VCaP (cell line): ENCODE results near the gene MYO10.

Source experiments
- H3K27ac ChIP-seq: fragments of 450-650 bp; 2 replicates; pipeline ENCODE4 v1.5.1; 2017
- TF ChIP-seq, protein P1 (sequence below): fragments of 450-650 bp; conservative IDR thresholded peaks from 2 replicates; pipeline ENCODE4 v1.5.1; 2017; ENCODE audit warnings: mild to moderate bottlenecking, moderate library complexity

The MYO10 gene

DNA sequence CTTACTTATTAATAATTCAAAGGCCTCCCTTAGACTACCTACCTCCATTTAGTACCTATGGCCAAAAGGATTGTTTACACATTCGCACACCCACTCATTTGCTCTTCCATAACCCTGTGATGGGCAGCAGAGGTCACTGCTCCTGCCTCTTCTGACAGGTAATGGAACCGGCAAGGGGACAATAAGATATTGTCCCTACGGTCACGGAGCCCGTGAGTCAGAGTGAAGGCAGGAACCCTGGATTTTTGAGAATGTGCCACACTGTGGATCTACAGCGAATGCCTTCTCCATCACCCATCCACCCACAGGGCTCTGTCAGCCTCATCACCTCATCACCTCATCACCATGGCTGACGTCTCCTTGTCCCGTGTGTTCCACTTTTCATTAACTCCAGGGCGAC lies 132.3 kb downstream of the MYO10 start:
- no peak overlapping the region for H3K27ac ChIP-seq
- TF ChIP-seq, protein P1, sequence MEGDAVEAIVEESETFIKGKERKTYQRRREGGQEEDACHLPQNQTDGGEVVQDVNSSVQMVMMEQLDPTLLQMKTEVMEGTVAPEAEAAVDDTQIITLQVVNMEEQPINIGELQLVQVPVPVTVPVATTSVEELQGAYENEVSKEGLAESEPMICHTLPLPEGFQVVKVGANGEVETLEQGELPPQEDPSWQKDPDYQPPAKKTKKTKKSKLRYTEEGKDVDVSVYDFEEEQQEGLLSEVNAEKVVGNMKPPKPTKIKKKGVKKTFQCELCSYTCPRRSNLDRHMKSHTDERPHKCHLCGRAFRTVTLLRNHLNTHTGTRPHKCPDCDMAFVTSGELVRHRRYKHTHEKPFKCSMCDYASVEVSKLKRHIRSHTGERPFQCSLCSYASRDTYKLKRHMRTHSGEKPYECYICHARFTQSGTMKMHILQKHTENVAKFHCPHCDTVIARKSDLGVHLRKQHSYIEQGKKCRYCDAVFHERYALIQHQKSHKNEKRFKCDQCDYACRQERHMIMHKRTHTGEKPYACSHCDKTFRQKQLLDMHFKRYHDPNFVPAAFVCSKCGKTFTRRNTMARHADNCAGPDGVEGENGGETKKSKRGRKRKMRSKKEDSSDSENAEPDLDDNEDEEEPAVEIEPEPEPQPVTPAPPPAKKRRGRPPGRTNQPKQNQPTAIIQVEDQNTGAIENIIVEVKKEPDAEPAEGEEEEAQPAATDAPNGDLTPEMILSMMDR, result no peak

DNA sequence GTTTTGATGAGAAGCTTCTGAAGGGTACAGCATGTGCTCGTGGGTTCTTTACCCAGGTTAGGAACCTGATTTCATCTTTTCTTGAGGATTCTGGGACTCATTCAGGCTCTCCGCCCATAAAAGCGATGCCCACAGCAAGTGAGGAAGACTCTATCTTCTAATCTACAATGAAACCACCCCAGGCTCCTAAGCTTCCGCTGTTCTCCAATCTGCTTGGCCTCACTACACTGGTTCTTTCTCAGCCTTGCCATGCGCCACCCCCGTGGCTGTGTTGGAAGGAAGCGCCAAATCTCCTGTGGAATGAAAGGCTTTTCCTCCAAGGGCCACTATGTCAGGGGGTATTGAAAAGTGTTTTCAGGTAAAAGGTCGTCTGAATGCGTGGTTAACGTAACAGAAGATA lies 135.6 kb downstream of the MYO10 start:
- no peak overlapping the region for H3K27ac ChIP-seq
- TF ChIP-seq, protein P1, result no peak

DNA sequence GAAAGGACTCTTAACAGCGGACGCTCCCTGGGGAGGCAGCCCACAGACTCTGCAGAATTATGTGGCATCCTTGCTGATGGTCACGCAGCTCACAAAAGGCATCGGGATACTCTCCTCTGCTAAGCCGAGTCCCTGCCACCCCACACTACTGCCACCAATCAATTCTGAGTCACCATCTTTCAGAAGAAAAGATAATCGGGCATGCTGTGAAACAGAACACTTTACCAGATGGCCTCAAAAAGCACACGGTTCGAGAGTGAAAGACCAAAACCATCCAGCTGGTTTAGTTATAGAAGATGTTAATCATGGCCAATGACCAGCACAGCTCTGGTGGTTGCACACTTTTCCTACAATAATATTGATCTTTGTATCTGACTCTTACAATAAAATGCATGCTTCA lies 136.3 kb downstream of the MYO10 start:
- TF ChIP-seq, protein P1, result no peak
- H3K27ac ChIP-seq, result no peak overlapping the region

DNA sequence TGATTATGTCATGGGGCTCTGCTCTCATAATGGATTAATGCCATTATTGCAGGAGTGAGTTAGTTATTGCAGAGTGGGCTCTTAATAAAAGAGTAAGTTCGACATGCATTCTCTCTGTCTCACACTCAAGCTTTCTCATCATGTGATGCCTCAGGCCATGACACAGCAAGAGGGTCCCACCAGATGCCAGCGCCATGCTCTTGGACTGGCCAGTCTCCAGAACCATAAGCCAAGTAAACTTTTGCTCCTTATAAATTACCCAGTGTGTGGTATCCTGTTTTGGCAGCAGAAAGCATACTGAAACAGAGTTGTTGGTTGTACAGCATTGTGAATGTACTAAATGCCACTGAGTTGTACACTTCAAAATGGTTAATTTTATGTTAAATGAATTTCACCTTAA lies 138.1 kb downstream of the MYO10 start:
- H3K27ac ChIP-seq, result no peak overlapping the region
- TF ChIP-seq, protein P1, result no peak

DNA sequence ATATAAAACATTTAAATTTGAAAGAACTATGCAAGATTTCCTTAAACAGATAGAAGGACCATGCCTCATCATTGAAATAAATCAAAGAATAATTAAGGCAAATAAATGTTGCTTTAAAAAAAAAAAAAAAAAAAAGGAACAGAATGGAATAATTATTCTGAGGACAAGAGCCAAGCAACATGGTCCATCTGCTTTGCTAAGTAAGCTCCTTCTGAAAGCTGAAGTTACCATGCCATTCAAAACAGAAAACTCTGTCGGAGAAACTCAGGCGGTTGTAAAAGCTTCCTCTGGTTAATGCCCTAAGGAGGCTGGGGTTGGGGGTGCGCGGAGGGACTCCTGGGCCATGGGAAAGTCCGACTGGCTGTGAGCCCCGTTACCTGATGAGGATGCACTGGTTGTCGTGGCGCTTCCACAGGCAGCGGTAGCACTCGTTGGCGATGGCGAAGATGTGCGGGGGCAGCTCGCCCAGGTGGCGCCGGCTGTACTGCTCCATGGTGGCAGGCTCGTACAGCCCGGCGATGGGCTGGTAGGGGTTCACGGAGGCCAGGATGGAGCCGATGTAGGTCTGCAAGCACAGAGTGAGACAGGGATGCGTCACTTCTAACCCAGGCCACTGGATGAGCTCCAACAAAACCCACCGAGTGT lies 141.7 kb downstream of the MYO10 start:
- TF ChIP-seq, protein P1, result no peak
- H3K27ac ChIP-seq, result no peak overlapping the region

DNA sequence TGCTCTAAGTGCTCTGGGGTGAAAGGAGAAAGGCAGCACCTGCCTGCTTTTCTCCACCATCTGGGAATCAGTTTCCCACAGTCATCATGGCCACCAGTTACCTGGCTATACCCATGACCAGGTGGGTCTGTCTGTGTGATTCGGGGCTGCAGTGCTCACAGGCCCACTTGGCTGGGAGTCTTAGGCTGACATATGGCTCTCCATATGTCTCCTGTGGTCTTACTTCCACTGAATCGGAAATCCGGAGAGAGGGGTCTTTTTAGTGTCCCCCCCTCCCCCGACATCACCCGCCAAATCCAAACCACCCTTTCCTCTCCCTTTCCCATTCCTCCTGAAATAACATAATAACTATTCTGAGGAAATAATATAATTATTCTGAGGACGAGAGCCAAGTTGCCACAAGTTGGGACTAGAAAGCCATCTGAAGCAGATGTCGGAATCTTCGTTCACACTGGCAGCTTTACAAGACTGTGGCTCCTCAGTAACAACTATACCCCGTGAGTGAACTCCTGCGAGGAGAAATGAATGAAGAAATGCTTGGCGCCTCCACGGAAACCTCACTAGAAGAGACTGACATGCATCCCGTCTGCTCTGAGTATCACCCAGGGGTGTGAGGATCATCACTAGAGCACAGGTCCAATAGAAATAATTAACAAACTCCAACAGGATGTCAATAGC lies 143.4 kb downstream of the MYO10 start:
- no peak overlapping the region for H3K27ac ChIP-seq
- TF ChIP-seq, protein P1, result no peak

DNA sequence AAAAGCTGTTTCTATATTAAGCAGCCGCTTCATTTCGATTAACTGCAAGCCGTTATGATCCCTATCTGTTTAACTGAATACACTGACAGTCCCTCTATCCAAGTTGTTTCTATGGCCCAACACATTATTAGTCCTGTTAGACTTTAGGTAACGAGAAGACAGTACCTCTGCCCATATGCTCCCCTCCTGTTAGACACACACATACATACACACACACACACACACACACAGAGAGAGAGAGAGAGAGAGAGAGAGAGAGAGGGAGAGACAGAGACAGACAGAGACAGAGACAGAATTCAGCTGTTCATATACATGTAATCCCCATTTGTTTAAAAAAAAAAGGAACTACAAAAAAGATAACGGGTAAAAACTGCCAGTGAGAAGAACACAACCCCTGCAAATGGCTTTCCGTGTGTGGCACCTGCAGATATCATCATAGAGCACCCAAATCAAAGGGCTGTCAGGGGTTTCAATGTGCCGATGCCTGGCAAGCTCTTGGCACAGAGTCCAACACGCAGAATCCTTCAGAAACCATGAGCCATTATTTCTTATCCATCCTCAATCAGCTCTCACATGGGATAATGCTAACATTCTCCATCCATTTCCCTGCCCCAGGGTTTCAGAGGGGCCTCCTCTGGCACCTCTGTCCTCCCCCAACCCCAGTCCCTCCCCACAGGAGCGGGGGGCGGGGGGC lies 144.0 kb downstream of the MYO10 start:
- TF ChIP-seq, protein P1, result no peak
- no peak overlapping the region for H3K27ac ChIP-seq
